Spleen (tissue), 7 donors: Measurements from ENCODE around the gene CTAG1A.
"Not testable (repeated sequence)": the region's sequence is repeated elsewhere in the genome, so short reads cannot be mapped to it uniquely, and the experiment has no call there.

Experiments used
- CTCF ChIP-seq, 11 experiments: fragments of 200-600 bp in 7 of 11; fragments of 450-650 bp in 4 of 11; sonication (generic) in 4 of 11; IDR thresholded peaks in 8 of 11; conservative IDR thresholded peaks in 3 of 11; 1 replicate in 7 of 11; 2 replicates in 4 of 11; pipeline versions ENCODE4 v1.4.0 to v1.8.0; 2016 to 2021; ENCODE audit warnings: antibody characterized with exemption in 11 of 11, inconsistent platforms in 4 of 11, mild to moderate bottlenecking in 1 of 11
- POLR2A ChIP-seq, 3 donors: fragments of 450-650 bp; IDR thresholded peaks; one replicate each; pipeline ENCODE4 v1.5.1; 2017; ENCODE audit warnings: antibody characterized with exemption in 3 of 3, mild to moderate bottlenecking in 1 of 3
- donor health status: DM: no; HTN: no; CAD: no; lungs with moderate emphysema.
- donor health status: DM: no; HTN: no; CAD: no.
- donor health status: DM: no; HTN: no; CAD: no.

- not testable (repeated sequence) for TF ChIP-seq POLR2A (IDR thresholded peaks at IDR 0.05); CTCF (IDR thresholded peaks at IDR 0.05 in 8 of 11, conservative IDR thresholded peaks at IDR 0.05 in 3 of 11)
Measured at GRCh38 chrX:154558896-154559295, 26.0 kb upstream of the CTAG1A start.
